Fibroblast of lung (primary cell): ENCODE data around the gene NFASC. TPM values are rescaled to one million over a fixed set of nuclear protein-coding genes. Genes with fewer than 3 reads are reported as not detected.

ENCODE experiments used
- DNase-seq, 2 donors: peaks; one replicate each; pipeline versions ENCODE4 v3.0.0 to v3.0.0-alpha.2; 2010; ENCODE audit warnings: low read depth in 2 of 2
- H2AFZ ChIP-seq: 2 replicates; pipeline ENCODE4 v1.5.1; 2012; ENCODE audit warnings: low read length, control low read depth, inconsistent platforms
- H3K27ac ChIP-seq: 2 replicates; pipeline ENCODE4 v1.5.1; 2011; ENCODE audit warnings: low read length, control low read depth; ENCODE audit not compliant: insufficient read depth
- H3K27me3 ChIP-seq: 2 replicates; pipeline ENCODE4 v1.5.1; 2011; ENCODE audit warnings: mild to moderate bottlenecking, low read length; ENCODE audit not compliant: control insufficient read depth, insufficient read depth
- H3K36me3 ChIP-seq: 2 replicates; pipeline ENCODE4 v1.5.1; 2011; ENCODE audit warnings: low read length; ENCODE audit not compliant: control insufficient read depth, insufficient read depth
- H3K4me1 ChIP-seq: 2 replicates; pipeline ENCODE4 v1.5.1; 2011; ENCODE audit warnings: low read length; ENCODE audit not compliant: control insufficient read depth, insufficient read depth; ENCODE audit errors: extremely low read depth
- H3K4me2 ChIP-seq: 2 replicates; pipeline ENCODE4 v1.5.1; 2011; ENCODE audit warnings: low read length, control low read depth; ENCODE audit not compliant: insufficient read depth; ENCODE audit errors: extremely low read depth
- H3K4me3 ChIP-seq, 4 experiments: fragments of 200-600 bp in 1 of 4; sonication (generic) in 1 of 4; replicated peaks in 1 of 4; 2 replicates each; pipeline ENCODE4 v1.5.1; 2011 to 2016; ENCODE audit warnings: low read length in 4 of 4, low read depth in 3 of 4, mild to moderate bottlenecking in 3 of 4, control low read depth in 2 of 4, inconsistent platforms in 1 of 4, mixed read lengths in 1 of 4; ENCODE audit not compliant: insufficient read depth in 1 of 4; ENCODE audit errors: control extremely low read depth in 1 of 4
- H3K79me2 ChIP-seq: 2 replicates; pipeline ENCODE4 v1.5.1; 2012; ENCODE audit warnings: mild to moderate bottlenecking, low read length, inconsistent platforms; ENCODE audit not compliant: control insufficient read depth, insufficient read depth
- H3K9ac ChIP-seq: 2 replicates; pipeline ENCODE4 v1.5.1; 2011; ENCODE audit warnings: mild to moderate bottlenecking, low read length, control low read depth; ENCODE audit not compliant: insufficient read depth
- H3K9me3 ChIP-seq: 2 replicates; pipeline ENCODE4 v1.5.1; 2012; ENCODE audit warnings: low read depth, low read length; ENCODE audit not compliant: control insufficient read depth, insufficient read depth
- H4K20me1 ChIP-seq: 2 replicates; pipeline ENCODE4 v1.5.1; 2011; ENCODE audit warnings: low read length; ENCODE audit not compliant: control insufficient read depth, insufficient read depth; ENCODE audit errors: extremely low read depth
- CTCF ChIP-seq, 2 donors: IDR thresholded peaks in 1 of 2; conservative IDR thresholded peaks in 1 of 2; 1 replicate in 1 of 2; 2 replicates in 1 of 2; pipeline ENCODE4 v1.5.1; 2011 to 2012; ENCODE audit warnings: low read length in 2 of 2, control low read depth in 1 of 2, inconsistent platforms in 1 of 2, low read depth in 1 of 2, mild to moderate bottlenecking in 1 of 2
- EZH2 ChIP-seq: IDR thresholded peaks from 2 replicates; pipeline ENCODE4 v1.5.1; 2012; ENCODE audit warnings: low read length, control low read depth, mild to moderate bottlenecking; ENCODE audit errors: missing control alignments
- polyA plus RNA-seq, 2 donors: library from polyadenylated mRNA; depleted of rRNA in 1 of 2; stranded (reverse) in 1 of 2; unstranded in 1 of 2; fragments of >200 nt; gene quantifications; 2 replicates each; pipeline ENCODE4 v1.2.1, GENCODE V29; 2011 to 2012; ENCODE audit warnings: missing spikeins in 1 of 2
- total RNA-seq: library from RNA; depleted of rRNA; stranded (reverse); fragments of >200 nt; gene quantifications from 2 replicates; pipeline ENCODE4 v1.2.1, GENCODE V29; 2014

Gene NFASC
- total and polyA plus RNA-seq, 2 donors (not counting 1 experiment from before 2014, with no cell fraction given): 13.4 to 16.5 TPM

- H3K4me2 ChIP-seq: no peak overlapping the region
- H3K36me3 ChIP-seq: no peaks in the 10 kb centered on the region
- H3K9me3 ChIP-seq: no peaks in the 10 kb centered on the region
- TF ChIP-seq EZH2 (no peak), CTCF (conservative IDR thresholded peaks at IDR 0.05 in 1 of 2, IDR thresholded peaks at IDR 0.05 in 1 of 2; ENCODE audit: low read depth in 1 of 2, low read length in 2 of 2) (no peak)
- no peak overlapping the region for H2AFZ ChIP-seq
- no peak overlapping the region for H3K27ac ChIP-seq
- H3K9ac ChIP-seq: no peak overlapping the region
- H3K27me3 ChIP-seq: no peaks in the 10 kb centered on the region
- no peak overlapping the region for H3K4me3 ChIP-seq
- peaks cover 3% of the 10 kb centered on the region for H3K79me2 ChIP-seq
- H4K20me1 ChIP-seq: peaks cover 2% of the 10 kb centered on the region
- DNase-seq: no peak
- H3K4me1 ChIP-seq: no peaks in the 10 kb centered on the region
Observed at GRCh38 chr1:204869097-204869496, 1.6 kb upstream of the NFASC start.

- Histone ChIP-seq H3K4me3 (no peak overlapping the region), H3K27me3 (no peaks in the 10 kb centered on the region), H4K20me1 (peaks cover 2% of the 10 kb centered on the region), H3K27ac (no peak overlapping the region), H3K9me3 (no peaks in the 10 kb centered on the region), H3K4me2 (no peak overlapping the region), H3K4me1 (no peaks in the 10 kb centered on the region), H3K36me3 (no peaks in the 10 kb centered on the region), H3K9ac (no peak overlapping the region), H2AFZ (no peak overlapping the region), H3K79me2 (peaks cover 3% of the 10 kb centered on the region)
- DNase-seq: no peak
- TF ChIP-seq EZH2: no peak
- TF ChIP-seq CTCF (conservative IDR thresholded peaks at IDR 0.05 in 1 of 2, IDR thresholded peaks at IDR 0.05 in 1 of 2; ENCODE audit: low read depth in 1 of 2, low read length in 2 of 2): no peak
Observed at GRCh38 chr1:204871405-204872037, 859 bp downstream of the NFASC start.

- TF ChIP-seq EZH2 (no peak), CTCF (conservative IDR thresholded peaks at IDR 0.05 in 1 of 2, IDR thresholded peaks at IDR 0.05 in 1 of 2; ENCODE audit: low read depth in 1 of 2, low read length in 2 of 2) (no peak)
- H3K27me3 ChIP-seq: no peaks in the 10 kb centered on the region
- H3K9ac ChIP-seq: no peak overlapping the region
- H3K27ac ChIP-seq: no peak overlapping the region
- no peaks in the 10 kb centered on the region for H3K4me1 ChIP-seq
- H3K79me2 ChIP-seq: peaks cover 3% of the 10 kb centered on the region
- no peaks in the 10 kb centered on the region for H3K36me3 ChIP-seq
- H3K4me2 ChIP-seq: no peak overlapping the region
- no peak overlapping the region for H2AFZ ChIP-seq
- peak in 1 of 2 donors; percentile 91 for DNase-seq
- H3K4me3 ChIP-seq: no peak overlapping the region
- H3K9me3 ChIP-seq: no peaks in the 10 kb centered on the region
- no peaks in the 10 kb centered on the region for H4K20me1 ChIP-seq
Observed at GRCh38 chr1:204872262-204872881, 1.7 kb downstream of the NFASC start.
